Transverse colon (tissue), 4 donors: ENCODE measurements around the gene GPR55.

Source experiments
- POLR2A ChIP-seq: fragments of 450-650 bp; IDR thresholded peaks from one replicate; pipeline ENCODE4 v1.6.1; 2016; ENCODE audit warnings: antibody characterized with exemption, mild to moderate bottlenecking, moderate library complexity
- POLR2AphosphoS5 ChIP-seq, 3 donors: sonication (generic); formaldehyde crosslinking; IDR thresholded peaks; one replicate each; pipeline ENCODE4 v1.6.1; 2016; ENCODE audit warnings: antibody characterized with exemption in 3 of 3
- TF ChIP-seq, protein P1 (sequence below), 5 experiments: fragments of 200-600 bp in 3 of 5; fragments of 450-650 bp in 2 of 5; sonication (generic) in 3 of 5; IDR thresholded peaks; 1 replicate in 2 of 5; 2 replicates in 3 of 5; pipeline ENCODE4 v1.5.1; 2016 to 2017; ENCODE audit warnings: antibody characterized with exemption in 5 of 5, inconsistent platforms in 3 of 5, mild to moderate bottlenecking in 2 of 5, moderate library complexity in 1 of 5

DNA sequence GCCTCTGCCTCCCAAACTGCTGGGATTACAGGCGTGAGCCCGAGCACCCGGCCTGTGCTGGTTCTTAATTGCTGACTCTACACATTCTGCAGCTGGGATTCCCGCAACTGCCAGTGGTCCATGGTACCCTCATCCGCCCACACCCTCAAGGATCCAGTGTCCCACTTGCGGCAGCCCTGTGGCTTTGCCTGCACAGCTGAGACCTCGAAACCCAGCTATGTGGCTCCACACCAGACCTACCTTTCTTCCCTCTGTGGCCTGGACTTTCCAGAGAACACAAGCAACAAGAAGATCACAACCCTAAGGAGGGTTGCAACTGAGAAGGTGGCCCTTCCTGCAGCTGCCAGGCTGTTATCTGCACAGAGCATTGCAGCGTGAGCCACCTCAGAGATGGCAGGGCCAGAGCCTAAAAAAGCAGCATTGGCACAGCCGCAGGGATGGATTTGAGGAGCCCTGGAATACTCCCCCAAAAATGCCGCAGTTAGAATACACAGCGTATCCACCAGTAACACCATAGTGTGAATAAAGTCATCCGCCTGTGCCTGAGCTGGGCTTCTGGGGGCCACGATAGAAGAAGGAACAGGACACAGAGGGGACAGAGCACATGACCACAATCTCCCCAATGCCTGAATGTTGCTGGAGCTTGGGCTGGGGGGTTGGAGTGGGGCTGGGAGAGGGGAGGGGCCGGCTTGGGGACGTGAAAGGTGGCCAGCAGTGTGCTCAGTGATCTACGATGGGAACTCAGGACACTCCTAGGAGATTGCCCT, 1.9 kb downstream of the GPR55 start:
- TF ChIP-seq, protein P1, sequence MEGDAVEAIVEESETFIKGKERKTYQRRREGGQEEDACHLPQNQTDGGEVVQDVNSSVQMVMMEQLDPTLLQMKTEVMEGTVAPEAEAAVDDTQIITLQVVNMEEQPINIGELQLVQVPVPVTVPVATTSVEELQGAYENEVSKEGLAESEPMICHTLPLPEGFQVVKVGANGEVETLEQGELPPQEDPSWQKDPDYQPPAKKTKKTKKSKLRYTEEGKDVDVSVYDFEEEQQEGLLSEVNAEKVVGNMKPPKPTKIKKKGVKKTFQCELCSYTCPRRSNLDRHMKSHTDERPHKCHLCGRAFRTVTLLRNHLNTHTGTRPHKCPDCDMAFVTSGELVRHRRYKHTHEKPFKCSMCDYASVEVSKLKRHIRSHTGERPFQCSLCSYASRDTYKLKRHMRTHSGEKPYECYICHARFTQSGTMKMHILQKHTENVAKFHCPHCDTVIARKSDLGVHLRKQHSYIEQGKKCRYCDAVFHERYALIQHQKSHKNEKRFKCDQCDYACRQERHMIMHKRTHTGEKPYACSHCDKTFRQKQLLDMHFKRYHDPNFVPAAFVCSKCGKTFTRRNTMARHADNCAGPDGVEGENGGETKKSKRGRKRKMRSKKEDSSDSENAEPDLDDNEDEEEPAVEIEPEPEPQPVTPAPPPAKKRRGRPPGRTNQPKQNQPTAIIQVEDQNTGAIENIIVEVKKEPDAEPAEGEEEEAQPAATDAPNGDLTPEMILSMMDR (IDR thresholded peaks at IDR 0.05) = no peak
- TF ChIP-seq POLR2AphosphoS5 (IDR thresholded peaks at IDR 0.05) (no peak), POLR2A (no peak)
